DMS53 treated with DMSO at 0.1 percent for 48 hours (cell line): ENCODE measurements around the gene DMD.

Source experiments
- DNase-seq: peaks from one replicate; lab custom pipeline; 2025; ENCODE audit not compliant: unreplicated experiment; lab: John Stamatoyannopoulos, UW

The DMD gene

GRCh38 chrX:31260351-31260750 is 1951.0 kb downstream of the DMD start:
- DNase-seq = no peak

DNA sequence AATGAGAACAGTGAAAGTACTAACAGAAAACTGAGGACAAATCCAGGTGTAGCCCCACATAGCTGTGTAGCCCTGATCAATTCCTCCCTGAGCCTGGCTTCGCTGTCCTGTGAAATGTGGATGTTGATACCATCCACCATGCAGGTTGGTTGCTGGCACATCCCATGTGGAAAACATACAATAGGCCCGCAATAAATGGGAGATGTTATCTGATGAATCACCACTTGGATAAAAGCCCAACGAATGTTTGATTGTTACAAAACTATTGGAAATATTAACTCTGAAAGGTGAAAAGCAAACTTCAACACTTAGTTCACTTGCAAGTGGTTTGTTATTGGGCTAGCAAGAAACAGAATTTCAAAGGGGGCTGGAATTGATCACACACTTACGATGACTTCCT is 1953.2 kb downstream of the DMD start:
- no peak for DNase-seq

DNA sequence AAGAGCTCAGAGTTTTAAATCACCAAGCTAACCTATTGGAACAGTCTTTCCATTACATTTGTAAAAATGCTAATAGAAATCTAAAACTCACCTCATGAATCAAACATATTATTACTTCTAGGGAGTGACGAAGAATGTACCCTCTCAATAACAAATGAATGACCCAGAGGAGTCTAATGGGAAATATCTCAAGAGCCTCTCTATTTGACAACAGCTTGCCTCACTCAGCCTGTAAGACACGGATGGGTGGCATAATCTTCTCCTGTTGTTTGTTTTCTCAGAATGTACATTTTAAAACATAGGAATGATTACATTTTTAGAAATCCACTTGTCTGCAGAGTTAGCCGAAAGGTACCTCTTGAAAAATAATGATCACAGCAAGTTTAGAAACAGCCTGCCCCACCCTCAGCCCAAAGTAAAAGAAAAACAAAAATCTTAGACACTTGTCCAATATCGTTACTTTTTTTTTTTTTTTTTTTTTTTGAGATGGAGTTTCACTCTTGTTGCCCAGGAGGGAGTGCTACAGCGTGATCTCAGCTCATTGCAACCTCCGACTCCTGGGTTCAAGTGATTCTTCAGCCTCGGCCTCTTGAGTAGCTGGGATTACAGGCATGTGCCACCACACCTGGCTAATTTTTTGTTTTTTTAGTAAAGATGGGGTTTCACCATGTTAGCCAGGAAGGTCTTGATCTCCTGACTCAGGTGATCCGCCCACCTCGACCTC is 1955.9 kb downstream of the DMD start:
- DNase-seq = peak; percentile 13

DNA sequence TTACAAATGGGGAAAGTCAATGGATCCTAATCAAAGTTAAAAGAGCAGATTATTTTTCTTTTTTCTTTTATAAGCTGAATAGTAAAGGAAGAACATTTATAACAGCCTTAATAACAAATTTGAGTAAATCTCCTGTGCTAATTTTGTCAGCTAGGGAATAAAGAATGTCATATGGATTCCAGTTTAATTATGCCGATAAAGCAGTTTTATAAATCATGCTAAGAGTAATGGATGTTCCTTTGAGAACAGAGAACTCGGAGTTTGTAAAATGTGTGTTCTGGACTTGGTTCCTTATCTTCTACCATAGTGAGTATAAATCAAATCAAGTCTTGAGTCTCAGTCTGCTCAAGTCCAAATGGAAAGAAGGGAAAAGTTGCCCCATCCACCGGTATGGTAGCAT is 1959.2 kb downstream of the DMD start:
- no peak for DNase-seq

- no peak for DNase-seq
These were observed 1960.0 kb downstream of the DMD start for GRCh38 chrX:31251336-31251735.

DNA sequence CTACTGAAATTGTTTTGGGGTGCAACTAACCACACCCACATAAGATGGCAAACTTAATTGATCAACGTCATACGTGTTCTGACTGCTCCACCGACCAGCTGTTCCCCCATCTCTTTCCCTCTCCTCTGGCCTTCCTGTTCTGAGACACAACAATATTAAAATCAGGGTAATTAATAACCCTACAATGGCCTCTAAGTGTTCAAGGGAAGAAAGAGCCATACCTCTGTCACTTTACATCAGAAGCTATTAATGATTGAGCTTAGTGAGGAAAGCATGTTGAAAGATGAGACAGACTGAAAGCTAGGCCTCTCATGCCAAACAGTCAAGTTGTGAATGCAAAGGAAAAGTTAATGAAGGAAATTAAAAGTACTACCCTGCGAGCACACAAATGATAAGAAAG is 1965.6 kb downstream of the DMD start:
- no peak for DNase-seq

- DNase-seq = no peak
These were observed 1967.5 kb downstream of the DMD start for GRCh38 chrX:31243804-31244203.

DNA sequence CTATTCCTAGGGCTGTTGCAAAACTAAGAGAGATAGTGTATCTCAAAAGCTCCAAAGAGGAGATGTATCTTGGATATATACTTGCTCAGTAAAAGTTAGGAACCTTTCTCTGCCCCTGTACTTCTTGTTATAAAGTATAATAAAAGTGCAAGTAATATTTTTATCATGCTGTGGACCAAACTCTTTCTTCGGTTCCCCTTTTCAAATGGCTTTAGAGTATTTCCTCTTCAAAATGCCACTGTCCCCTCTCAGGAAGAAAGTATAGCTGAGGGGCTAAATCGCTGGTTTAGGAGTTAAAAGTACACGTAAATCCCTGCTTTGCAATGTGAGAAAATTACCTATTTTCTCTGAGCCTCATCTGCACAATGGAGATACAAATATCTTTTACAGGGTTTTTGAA is 1970.4 kb downstream of the DMD start:
- no peak for DNase-seq

DNA sequence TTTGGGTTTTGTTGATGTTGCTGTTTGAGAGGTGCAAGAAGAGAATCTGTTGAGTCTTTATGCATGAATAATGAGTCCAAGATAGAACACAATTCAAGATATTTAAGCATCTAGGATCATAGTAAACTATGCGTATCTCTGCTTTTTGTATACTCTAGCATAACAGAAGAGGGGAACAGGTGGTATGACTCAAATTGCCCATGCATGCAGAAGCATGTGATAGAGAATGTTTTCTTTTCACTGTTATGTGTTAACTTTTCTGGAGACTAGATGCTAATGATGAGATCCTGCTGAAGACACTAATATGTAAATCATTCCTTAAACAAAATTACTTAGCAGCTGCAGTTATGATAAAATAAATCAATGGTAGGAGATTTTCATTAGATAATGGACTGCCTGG is 1974.2 kb downstream of the DMD start:
- DNase-seq = no peak

DNA sequence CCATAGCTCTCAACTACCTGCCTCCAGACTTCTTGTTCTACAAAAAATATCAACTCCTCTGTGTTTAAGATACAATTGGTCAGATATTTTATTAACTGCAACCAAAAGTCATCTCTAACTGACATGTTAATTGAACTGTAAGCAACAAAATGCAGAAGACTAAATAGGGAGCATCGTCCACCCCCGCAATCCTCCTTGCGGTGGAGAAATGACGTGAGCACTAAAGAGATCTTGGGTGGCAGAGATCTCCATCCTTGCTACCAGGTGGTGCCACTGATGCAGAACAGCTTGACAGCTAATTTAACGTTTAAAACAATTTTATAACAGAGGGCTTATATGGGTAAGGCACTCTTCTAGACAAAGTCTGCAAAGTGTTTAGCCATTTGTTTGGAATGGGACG is 1975.1 kb downstream of the DMD start:
- no peak for DNase-seq

- no peak for DNase-seq
These were observed 1977.3 kb downstream of the DMD start for GRCh38 chrX:31233941-31234496.

DNA sequence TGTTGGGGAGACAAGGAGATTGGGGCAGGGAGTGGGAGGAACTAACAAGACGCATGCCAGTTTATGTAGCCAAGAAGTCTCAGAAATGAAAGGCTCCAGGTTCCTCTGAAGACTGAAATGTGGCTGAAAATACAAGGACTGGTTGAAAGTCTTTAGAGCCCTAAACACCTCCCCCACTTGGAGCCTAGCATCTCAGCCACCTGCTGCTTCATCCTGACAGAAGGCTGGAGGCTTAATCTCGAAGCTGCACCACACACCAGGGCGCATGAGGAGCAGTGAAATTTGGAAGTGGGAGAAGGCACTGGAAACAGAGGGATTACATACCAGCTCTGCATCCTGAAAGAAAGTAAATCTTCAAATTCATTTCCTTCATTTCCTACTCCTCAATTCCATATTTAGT is 1978.8 kb downstream of the DMD start:
- no peak for DNase-seq

GRCh38 chrX:31228909-31229308 is 1982.4 kb downstream of the DMD start:
- no peak for DNase-seq

DNA sequence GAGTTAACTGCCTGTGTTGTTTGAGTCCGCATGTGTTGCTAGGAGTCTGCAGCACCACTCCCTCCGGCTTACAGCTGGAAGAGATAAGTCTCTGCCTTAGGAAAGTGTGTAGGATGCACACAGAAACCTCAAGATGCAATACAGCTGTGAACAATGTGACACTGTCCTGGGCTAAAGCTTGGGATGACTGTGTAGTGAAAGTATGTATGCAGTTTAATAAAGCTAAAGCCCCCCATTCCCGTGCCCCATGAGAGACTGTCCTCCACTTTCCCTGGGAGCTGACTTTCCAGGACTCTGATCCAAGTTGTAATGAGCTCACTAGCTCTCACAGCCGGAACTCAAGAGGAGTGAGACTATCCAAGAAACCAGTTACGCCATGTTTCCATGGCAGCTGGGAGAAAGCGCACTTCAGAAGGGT is 1982.9 kb downstream of the DMD start:
- no peak for DNase-seq

- no peak for DNase-seq
These were observed 1984.1 kb downstream of the DMD start for GRCh38 chrX:31227250-31227649.

- no peak for DNase-seq
These were observed 1985.5 kb downstream of the DMD start for GRCh38 chrX:31225819-31226218.

DNA sequence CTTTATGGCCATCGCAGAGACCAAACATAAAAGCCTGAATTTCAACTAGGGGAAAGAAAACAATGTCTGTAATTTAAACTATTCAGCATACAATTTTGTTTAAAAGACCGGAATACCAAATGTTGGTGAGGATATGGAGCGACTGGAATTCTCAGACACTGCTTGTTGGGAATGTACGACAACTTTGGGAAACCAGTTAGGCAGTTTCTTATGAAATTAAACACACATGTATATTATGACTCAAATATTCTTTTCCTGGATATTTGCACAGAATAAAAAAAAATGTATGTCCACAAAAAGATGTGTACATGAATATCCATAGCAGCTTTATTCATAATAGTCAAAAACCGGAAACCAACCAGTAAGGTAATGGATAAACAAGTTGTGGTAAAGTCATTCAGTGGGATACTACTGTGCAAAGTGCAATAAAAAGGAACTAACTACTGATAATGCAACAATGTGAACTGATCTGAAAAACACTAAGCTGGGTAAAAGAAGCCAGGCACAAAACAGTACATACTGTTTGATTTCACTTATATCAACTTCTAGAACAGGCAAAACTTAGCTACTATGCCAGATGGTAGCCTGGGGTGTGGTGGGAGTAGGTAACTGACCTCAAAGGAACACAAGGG is 1986.9 kb downstream of the DMD start:
- DNase-seq = no peak

GRCh38 chrX:31223817-31224216 is 1987.5 kb downstream of the DMD start:
- no peak for DNase-seq

DNA sequence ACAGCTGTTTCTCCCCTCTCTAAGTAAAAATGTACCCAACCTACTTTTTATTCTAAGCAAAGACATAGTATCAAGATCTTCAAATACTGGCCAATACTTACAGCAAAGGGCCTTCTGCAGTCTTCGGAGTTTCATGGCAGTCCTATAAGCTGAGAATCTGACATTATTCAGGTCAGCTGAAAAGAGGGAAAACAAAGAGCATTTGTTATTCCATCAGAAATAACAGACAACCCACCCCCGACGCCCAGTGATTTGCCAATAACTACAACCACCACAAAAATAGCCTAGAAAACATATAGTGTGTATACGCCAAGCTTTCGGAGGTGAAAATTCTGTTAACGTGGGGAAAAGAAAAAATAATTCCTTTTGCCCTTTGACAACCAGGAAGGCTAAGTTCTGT is 1988.4 kb downstream of the DMD start:
- DNase-seq = no peak

DNA sequence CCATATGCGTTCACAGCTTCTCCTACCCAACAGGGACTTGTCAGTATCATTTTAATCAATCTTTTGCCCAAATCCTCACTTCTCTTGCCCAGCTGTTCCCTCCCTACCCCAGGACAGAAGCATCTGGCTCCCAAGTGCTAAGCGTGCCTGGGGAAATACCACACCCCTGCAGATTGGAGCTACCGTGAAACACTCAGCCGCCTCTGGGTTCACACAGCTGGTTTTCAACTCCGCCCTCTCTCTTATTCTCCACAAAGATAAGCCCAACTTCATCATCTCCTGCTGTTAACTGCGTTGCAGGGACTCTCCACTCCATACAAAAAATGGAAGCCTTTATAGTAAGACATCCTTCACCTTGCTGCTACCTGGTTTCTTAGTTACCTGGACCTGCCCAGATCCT is 1992.2 kb downstream of the DMD start:
- DNase-seq = no peak

- no peak for DNase-seq
These were observed 1994.3 kb downstream of the DMD start for GRCh38 chrX:31217084-31217483.

GRCh38 chrX:31215277-31215815 is 1996.0 kb downstream of the DMD start:
- DNase-seq = no peak
